Lower leg skin (tissue), 3 donors: ENCODE data around the gene ABL2.

ENCODE experiments used
- CTCF ChIP-seq, 3 donors: fragments of 450-650 bp; IDR thresholded peaks; one replicate each; pipeline ENCODE4 v1.5.1; 2016; ENCODE audit warnings: antibody characterized with exemption in 3 of 3, mild to moderate bottlenecking in 3 of 3, moderate library complexity in 2 of 3
- POLR2A ChIP-seq, 2 donors: fragments of 450-650 bp; IDR thresholded peaks; one replicate each; pipeline ENCODE4 v1.6.1; 2016 to 2017; ENCODE audit warnings: antibody characterized with exemption in 2 of 2, mild to moderate bottlenecking in 1 of 2, moderate library complexity in 1 of 2

- no peak for TF ChIP-seq CTCF (IDR thresholded peaks at IDR 0.05)
- no peak for TF ChIP-seq POLR2A (IDR thresholded peaks at IDR 0.05)
These were observed 24.0 kb upstream of the ABL2 start for GRCh38 chr1:179253286-179253972.
